GM19351 (cell line): ENCODE data around the gene PCDHB8.
"Not testable (repeated sequence)": the region's sequence is repeated elsewhere in the genome, so short reads cannot be mapped to it uniquely, and the experiment has no call there.

Experiments used
- ATAC-seq: cut with Tn5 transposase; IDR thresholded peaks from one replicate; pipeline ENCODE4 v1.9.1; 2021; ENCODE audit warnings: mild to moderate bottlenecking, moderate library complexity; ENCODE audit not compliant: unreplicated experiment

Gene PCDHB8

DNA sequence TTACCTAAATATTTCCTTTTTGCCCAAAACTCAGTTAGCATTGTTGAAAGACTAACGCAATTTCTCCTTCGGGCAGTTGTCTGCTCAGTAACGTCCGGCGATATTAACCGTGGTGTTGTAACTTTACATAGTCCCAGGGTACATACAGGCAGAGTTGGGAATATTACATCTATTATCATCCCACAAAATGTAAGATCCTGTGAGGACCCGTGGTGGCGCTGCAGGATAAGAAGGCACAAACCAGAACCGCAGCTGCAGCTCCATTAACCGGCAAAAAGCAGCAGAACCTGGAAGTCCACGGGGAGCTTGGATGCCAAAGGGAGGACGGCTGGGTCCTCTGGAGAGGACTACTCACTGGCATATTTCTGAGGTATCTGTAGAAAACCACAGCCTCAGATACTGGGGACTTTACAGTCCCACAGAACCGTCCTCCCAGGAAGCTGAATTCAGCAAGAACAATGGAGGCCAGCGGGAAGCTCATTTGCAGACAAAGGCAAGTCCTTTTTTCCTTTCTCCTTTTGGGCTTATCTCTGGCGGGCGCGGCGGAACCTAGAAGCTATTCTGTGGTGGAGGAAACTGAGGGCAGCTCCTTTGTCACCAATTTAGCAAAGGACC is at the start of gene PCDHB8:
TSS of gene PCDHB8 (plus strand) at position 214 of the 615 bp plus-strand sequence. CDS start at position 459, 245 bp downstream.
- ATAC-seq = not testable (repeated sequence)

DNA sequence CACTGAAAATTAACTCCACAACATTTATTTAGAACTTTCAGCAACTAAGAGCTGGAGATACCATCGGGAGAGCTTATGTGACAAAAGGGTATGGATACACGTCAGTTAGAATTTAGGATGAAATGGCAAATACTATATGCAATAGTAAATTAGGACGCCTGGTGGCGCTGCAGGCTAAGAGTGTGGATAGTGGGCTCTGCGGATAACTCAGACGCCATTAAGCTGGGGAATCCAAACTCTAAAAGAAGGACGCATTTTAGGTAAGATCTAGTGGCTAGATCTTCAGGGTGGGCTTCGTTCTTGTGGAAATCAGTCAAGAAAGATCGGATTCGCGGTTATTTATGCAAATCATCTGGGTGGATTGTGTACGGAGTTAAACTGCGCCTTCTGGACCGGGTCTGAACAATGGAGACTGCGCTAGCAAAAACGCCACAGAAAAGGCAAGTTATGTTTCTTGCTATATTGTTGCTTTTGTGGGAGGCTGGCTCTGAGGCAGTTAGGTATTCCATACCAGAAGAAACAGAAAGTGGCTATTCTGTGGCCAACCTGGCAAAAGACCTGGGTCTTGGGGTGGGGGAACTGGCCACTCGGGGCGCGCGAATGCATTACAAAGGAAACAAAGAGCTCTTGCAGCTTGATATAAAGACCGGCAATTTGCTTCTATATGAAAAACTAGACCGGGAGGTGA is 42.4 kb upstream of the PCDHB8 start, which contains the start of gene PCDHB5:
TSS of gene PCDHB5 (plus strand) at position 177 of the 688 bp plus-strand sequence. CDS start at position 406, 229 bp downstream.
- no peak for ATAC-seq

- ATAC-seq = no peak
Measured at GRCh38 chr5:141135718-141136266, 41.8 kb upstream of the PCDHB8 start.

DNA sequence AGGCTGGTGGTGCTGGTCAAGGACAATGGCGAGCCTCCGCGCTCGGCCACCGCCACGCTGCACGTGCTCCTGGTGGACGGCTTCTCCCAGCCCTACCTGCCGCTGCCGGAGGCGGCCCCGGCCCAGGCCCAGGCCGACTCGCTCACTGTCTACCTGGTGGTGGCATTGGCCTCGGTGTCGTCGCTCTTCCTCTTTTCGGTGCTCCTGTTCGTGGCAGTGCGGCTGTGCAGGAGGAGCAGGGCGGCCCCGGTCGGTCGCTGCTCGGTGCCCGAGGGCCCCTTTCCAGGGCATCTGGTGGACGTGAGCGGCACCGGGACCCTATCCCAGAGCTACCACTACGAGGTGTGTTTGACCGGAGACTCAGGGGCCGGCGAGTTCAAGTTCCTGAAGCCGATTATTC is 40.2 kb upstream of the PCDHB8 start:
- not testable (repeated sequence) for ATAC-seq

DNA sequence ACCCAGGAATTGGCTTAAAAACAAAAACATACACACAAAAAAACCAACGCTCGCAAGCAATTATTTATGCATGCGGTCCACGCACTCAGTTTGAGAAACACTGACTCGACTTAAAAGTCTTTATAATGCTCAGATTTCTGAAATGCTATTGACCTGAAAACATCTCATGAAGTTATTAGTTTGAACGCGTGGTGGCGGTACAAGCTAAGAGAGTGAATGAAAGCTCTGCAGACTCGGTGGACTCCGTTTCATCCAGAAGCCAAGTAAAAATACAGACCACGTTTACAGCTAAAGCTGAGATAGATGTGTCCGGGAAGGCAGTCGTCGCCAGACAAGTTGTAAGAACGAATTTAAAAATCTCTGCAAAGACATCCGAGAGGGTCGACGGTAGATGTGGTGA is 27.8 kb upstream of the PCDHB8 start, which contains the start of gene PCDHB6:
TSS of gene PCDHB6 (plus strand) at position 246 of the 400 bp plus-strand sequence. CDS start 201 bp downstream, outside the sequence.
- ATAC-seq = no peak

GRCh38 chr5:141150224-141150992 is 27.2 kb upstream of the PCDHB8 start:
- no peak for ATAC-seq

- no peak for ATAC-seq
Measured at GRCh38 chr5:141150993-141151325, 26.6 kb upstream of the PCDHB8 start.

GRCh38 chr5:141151632-141152031 is 26.0 kb upstream of the PCDHB8 start:
- ATAC-seq = not testable (repeated sequence)

GRCh38 chr5:141152096-141152495 is 25.5 kb upstream of the PCDHB8 start:
- ATAC-seq = not testable (repeated sequence)

DNA sequence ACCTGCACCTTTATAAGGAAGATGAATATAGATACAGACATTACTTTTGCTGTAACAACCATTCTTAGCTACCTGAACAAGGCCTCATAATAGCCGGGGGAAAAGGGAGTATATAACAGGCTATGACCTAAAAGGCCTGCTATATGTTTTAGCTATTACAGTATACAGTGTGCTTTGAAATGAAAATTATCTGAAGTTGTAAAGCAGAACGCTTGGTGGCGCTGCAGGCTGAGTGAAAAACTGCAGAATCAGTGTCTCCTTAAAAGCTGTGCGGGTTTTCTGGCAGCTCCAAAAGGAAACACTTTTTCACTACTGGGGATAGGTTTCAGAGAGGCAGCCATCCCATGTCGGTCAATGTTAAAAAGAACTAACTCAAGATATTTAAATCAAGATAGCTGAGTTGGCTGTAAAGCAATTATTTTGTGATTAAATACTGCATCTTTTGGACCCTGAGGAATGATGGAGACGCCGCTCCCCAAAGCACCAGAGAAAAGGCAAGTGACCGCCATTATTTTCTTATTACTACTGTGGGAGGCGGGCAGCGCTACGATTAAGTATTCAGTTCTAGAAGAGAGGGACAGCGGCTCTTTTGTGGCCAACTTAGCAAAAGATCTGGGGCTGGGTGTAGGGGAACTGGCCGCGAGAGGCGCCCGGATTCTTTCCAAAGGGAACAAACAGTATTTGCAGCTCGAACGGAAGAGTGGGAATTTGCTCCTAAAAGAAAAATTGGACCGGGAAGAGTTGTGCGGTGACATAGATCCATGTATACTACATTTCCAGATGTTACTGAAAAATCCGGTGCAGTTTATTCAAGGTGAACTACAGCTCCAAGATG is 21.8 kb upstream of the PCDHB8 start:
- ATAC-seq = no peak

DNA sequence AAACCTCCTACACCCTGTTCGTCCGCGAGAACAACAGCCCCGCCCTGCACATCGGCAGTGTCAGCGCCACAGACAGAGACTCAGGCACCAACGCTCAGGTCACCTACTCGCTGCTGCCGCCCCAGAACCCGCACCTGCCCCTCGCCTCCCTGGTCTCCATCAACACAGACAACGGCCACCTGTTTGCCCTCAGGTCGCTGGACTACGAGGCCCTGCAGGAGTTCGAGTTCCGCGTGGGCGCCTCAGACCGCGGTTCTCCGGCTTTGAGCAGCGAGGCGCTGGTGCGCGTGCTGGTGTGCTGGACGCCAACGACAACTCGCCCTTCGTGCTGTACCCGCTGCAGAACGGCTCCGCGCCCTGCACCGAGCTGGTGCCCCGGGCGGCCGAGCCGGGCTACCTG is 20.2 kb upstream of the PCDHB8 start:
- ATAC-seq = not testable (repeated sequence)

DNA sequence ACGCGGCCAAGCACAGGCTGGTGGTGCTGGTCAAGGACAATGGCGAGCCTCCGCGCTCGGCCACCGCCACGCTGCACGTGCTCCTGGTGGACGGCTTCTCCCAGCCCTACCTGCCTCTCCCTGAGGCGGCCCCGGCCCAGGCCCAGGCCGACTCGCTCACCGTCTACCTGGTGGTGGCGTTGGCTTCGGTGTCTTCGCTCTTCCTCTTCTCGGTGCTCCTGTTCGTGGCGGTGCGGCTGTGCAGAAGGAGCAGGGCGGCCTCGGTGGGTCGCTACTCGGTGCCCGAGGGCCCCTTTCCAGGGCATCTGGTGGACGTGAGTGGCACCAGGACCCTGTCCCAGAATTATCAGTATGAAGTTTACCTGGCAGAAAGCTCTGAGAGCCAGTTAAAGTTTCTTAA is 19.7 kb upstream of the PCDHB8 start:
- ATAC-seq = not testable (repeated sequence)

- no peak for ATAC-seq
Measured at GRCh38 chr5:141172381-141173204, 5.0 kb upstream of the PCDHB8 start, which contains the start of gene PCDHB7. Gene PCDHB7, plus strand, starts transcription at chr5:141172644. Its CDS starts 192 bp downstream, at chr5:141172836.

DNA sequence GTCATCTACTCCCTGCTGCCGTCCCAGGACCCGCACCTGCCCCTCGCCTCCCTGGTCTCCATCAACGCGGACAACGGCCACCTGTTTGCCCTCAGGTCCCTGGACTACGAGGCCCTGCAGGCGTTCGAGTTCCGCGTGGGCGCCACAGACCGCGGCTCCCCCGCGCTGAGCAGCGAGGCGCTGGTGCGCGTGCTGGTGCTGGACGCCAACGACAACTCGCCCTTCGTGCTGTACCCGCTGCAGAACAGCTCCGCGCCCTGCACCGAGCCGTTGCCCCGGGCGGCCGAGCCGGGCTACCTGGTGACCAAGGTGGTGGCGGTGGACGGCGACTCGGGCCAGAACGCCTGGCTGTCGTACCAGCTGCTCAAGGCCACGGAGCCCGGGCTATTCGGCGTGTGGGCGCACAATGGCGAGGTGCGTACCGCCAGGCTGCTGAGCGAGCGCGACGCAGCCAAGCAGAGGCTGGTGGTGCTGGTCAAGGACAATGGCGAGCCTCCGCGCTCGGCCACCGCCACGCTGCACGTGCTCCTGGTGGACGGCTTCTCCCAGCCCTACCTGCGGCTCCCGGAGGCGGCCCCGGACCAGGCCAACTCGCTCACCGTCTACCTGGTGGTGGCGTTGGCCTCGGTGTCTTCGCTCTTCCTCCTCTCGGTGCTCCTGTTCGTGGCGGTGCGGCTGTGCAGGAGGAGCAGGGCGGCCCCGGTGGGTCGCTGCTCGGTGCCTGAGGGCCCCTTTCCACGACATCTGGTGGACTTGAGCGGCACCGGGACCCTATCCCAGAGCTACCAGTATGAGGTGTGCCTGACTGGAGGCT is 3.1 kb upstream of the PCDHB8 start:
- not testable (repeated sequence) for ATAC-seq

DNA sequence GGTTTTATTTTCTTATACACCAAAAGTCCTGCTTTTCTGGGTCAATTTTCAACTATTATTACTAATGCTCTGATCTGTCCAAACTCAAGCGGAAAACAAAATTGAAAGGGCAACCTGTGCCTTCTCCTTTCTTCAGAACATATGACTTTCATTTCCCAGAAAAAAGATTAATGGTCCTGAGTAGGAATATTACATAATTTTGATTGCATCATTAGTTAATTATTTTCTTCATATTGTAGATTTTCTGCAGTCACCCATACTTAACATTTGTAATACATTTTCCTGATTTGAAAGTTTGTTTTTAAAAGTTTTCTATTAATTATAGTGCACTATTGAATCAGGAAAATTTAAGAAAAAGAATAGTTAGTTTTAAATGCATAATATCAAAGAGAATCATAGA is 1.7 kb upstream of the PCDHB8 start:
- no peak for ATAC-seq

GRCh38 chr5:141179371-141179770 is 1.8 kb downstream of the PCDHB8 start:
- ATAC-seq = not testable (repeated sequence)

DNA sequence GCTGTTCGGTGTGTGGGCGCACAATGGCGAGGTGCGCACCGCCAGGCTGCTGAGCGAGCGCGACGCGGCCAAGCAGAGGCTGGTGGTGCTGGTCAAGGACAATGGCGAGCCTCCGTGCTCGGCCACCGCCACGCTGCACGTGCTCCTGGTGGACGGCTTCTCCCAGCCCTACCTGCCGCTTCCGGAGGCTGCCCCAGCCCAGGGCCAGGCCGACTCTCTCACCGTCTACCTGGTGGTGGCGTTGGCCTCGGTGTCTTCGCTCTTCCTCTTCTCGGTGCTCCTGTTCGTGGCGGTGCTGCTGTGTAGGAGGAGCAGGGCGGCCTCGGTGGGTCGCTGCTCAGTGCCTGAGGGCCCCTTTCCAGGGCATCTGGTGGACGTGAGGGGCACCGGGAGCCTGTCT is 2.3 kb downstream of the PCDHB8 start:
- not testable (repeated sequence) for ATAC-seq

- no peak for ATAC-seq
Measured at GRCh38 chr5:141180313-141180712, 2.7 kb downstream of the PCDHB8 start.

- no peak for ATAC-seq
Measured at GRCh38 chr5:141182248-141182647, 4.7 kb downstream of the PCDHB8 start, which contains the start of gene PCDHB16. Gene PCDHB16, plus strand, starts transcription at chr5:141182387. Its CDS starts 173 bp downstream, at chr5:141182560.
